COR-L47 (cell line): ENCODE measurements around the gene NSG1.
"Not testable (repeated sequence)": the region's sequence is repeated elsewhere in the genome, so short reads cannot be mapped to it uniquely, and the experiment has no call there.

Source experiments
- DNase-seq: peaks from one replicate; lab custom pipeline; 2025; lab: John Stamatoyannopoulos, UW

NSG1 gene

DNA sequence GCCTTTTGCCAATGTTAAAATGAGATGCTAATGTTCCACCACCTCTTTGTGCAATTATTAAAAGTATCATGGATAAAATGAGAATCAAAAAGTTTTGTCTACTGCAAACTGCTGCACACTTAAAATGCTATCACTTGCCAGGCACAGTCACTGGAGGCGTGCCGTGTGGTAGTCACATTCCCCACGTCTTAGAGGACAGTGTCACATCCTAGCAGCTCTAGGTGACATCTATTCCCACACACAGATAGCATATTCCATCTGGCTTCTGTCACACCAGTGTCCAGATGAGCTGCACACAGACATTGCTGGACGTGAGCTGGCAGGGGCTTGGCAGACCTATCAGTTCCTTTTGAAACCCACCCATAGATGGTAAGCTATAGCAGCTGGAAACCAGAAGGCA lies 47.0 kb downstream of the NSG1 start:
- DNase-seq: no peak

DNA sequence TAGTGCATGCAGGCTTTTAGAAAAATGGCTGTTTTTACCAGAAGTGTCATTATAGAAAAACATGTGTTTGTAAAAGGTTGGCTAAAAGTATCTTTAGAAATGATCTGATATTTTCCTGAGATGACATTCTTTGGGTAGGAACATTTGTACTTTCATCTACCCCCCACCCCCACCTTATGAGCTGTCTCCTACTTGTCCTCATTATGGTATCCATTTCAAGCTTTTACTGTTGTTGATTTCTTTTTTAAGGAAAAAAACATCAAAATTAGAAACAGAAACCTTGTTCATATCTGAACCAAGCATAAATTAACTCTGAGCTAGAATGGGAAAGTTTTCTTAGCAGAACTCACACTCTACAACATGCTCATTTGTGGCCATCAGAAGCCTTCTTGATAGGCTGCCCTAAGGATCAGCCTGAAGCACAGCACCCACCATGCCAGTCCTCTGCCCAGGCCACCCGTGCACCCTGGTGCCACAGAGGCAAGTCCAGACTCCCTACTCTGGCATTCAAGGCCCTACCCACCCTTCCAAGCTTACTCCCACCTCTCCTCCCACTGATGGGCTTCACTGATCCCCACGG lies 49.4 kb downstream of the NSG1 start:
- no peak for DNase-seq

- DNase-seq: no peak
These were observed 51.0 kb downstream of the NSG1 start for GRCh38 chr4:4437798-4438470.

- DNase-seq: no peak
These were observed 52.0 kb downstream of the NSG1 start for GRCh38 chr4:4438891-4439290.

GRCh38 chr4:4439782-4440181 lies 52.9 kb downstream of the NSG1 start:
- DNase-seq: no peak

GRCh38 chr4:4440333-4441061 lies 53.6 kb downstream of the NSG1 start:
- no peak for DNase-seq

- no peak for DNase-seq
These were observed 56.9 kb downstream of the NSG1 start for GRCh38 chr4:4443821-4444220.

GRCh38 chr4:4446434-4446833 lies 59.5 kb downstream of the NSG1 start:
- no peak for DNase-seq

- DNase-seq: no peak
These were observed 68.4 kb downstream of the NSG1 start for GRCh38 chr4:4455210-4455865.

DNA sequence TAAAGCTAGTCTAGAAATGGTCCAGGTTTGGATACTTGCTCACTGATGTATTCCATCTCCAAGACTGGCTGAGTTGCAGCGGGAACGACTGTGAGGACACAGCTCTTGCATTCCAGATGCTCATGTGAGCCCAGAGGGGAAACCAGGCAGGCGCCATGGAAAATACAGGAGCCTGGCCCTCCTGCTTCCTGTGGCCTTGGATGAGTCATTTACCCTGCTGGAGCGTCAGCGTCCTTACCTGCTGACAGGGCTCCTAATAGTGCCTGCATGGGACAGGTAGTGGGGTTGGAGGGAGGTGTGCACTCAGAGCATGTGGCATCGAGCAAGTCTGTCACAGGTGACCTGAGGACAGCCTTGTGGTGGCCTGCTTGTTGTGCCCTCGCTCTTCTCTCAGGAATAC lies 69.4 kb downstream of the NSG1 start:
- no peak for DNase-seq

- no peak for DNase-seq
These were observed 70.1 kb downstream of the NSG1 start for GRCh38 chr4:4456816-4457578.

- no peak for DNase-seq
These were observed 71.1 kb downstream of the NSG1 start for GRCh38 chr4:4457803-4458553.

GRCh38 chr4:4459181-4459580 lies 72.3 kb downstream of the NSG1 start:
- DNase-seq: no peak

- DNase-seq: no peak
These were observed 73.9 kb downstream of the NSG1 start for GRCh38 chr4:4460759-4461158.

GRCh38 chr4:4461178-4461577 lies 74.3 kb downstream of the NSG1 start:
- no peak for DNase-seq

DNA sequence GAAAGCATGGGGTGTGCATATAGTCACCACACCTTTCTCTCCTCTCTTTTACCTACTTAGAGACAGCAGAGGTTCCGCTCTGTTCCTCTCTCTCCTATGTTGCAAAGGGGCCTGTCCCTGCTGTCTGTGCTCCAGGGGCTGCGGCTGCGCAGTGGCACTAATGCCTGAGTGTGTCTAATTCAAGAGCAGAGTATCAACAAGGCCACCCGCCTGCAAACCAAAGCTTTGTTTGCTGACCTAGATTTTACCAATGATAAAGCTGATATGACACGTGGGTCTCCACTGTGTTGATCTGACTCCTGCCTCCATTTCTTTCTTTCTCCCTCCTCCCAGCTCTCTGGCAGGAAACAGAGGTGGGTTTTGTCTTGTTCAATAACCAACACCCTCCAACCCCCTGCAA lies 74.9 kb downstream of the NSG1 start:
- no peak for DNase-seq

- no peak for DNase-seq
These were observed 76.1 kb downstream of the NSG1 start for GRCh38 chr4:4462970-4463369.

DNA sequence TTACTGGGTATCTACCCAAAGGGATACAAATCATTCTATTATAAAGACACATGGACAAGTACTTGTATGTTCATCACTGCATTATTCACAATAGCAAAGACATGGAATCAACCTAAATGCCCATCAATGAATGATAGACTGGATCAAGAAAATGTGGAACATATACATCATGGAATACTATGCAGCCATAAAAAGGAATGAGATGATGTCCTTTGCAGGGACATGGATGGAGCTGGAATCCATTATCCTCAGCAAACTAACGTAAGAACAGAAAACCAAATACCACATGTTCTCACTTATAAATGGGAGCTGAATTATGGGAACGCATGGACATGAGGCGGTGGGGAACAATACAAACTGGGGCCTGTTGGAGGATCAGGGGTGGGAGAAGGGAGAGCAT lies 78.3 kb downstream of the NSG1 start:
- DNase-seq: not testable (repeated sequence)
